ENCODE results near the gene HHIPL2. TPM values are rescaled to one million over a fixed set of nuclear protein-coding genes. Genes with fewer than 3 reads are reported as not detected.
A peak's percentile ranks its signal among the peaks of the same experiment; 100 is the strongest.

The HHIPL2 gene
- polyA plus RNA-seq, 1 of the 3 experiments (the other 2 are of a cell fraction) = 0.21 TPM

DNA sequence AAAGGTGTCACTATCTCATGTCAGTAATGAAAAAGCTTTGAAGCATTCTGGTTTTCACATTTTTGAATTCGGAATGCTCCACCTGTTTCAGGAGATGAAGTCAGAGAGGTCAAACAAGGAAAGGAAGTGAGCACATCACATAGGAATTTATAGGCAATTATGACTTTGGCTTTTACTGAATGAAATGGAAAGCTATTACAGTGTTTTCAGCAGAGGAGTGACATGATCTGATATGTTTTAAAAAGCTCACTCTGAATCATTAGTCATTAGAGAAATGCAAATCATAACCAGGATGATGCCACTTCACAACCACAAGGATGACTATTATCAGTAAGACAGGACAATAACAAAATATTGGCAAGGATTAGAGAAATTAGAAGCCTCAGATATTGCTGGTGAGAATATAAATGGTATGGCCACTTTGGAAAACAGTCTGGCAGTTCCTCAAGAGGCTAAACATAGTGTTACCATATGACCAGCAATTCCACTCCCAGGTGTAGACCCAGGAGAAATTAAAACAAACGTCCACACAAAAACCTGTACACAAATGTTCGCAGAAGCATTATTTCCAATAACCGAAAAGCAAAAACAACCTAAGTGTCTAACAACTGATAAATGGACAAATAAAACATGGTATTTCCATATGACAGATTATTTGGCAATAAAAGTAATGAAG, 34.3 kb upstream of the HHIPL2 start:
- H3K9me3 ChIP-seq = no peaks in the 10 kb centered on the region
- peaks cover 61 to 83% of the 10 kb centered on the region in 2 experiments for H3K36me3 ChIP-seq (replicated peaks in 1 of 2; ENCODE audit: control insufficient read depth in 1 of 2, insufficient read depth in 2 of 2, low read length in 1 of 2)
- H3K27ac ChIP-seq (ENCODE audit: low read depth in 2 of 2, low read length in 1 of 2) = peak overlapping the region in 1 of 2 experiments; percentile 33; a peak in 2 of 4 replicates
- DNase-seq = no peak
- TF ChIP-seq TEAD4 (IDR thresholded peaks at IDR 0.05; ENCODE audit: borderline replicate concordance, insufficient read depth) (no peak), FOSL2 (IDR thresholded peaks at IDR 0.05; ENCODE audit: borderline replicate concordance, low read depth) (0 out of 2 replicates have a peak, but pooled peaks have one; percentile 22), JUND (IDR thresholded peaks at IDR 0.05) (peak; percentile 35; the same call in 1 of the 2 replicates)
- TF ChIP-seq, protein P1, sequence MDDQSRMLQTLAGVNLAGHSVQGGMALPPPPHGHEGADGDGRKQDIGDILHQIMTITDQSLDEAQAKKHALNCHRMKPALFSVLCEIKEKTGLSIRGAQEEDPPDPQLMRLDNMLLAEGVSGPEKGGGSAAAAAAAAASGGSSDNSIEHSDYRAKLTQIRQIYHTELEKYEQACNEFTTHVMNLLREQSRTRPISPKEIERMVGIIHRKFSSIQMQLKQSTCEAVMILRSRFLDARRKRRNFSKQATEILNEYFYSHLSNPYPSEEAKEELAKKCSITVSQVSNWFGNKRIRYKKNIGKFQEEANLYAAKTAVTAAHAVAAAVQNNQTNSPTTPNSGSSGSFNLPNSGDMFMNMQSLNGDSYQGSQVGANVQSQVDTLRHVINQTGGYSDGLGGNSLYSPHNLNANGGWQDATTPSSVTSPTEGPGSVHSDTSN (IDR thresholded peaks at IDR 0.05) = 0 out of 2 replicates have a peak, but pooled peaks have one; percentile 5
- 85% methylated on average over 4 of the region's 4 CpGs for WGBS (ENCODE audit: low lambda C conversion rate)
- peaks cover 76% of the 10 kb centered on the region; the same call in 1 of the 2 replicates for H3K79me2 ChIP-seq (ENCODE audit: insufficient read depth)
- peaks cover 0 to 8% of the 10 kb centered on the region in 2 experiments; a peak in 2 of 4 replicates for H3K4me1 ChIP-seq (ENCODE audit: control insufficient read depth in 1 of 2, insufficient read depth in 2 of 2, low read depth in 1 of 2, low read length in 1 of 2)
- CTCF ChIA-PET = interaction anchor here (0.6 to 1.4 kb wide), 2 partner anchors 21 to 127 kb away, joined by 3 read pairs; no protein-coding TSS in a partner anchor
- no peak overlapping the region for H3K9ac ChIP-seq
- H3K4me2 ChIP-seq = no peak overlapping the region
- no peak overlapping the region for H3K4me3 ChIP-seq (ENCODE audit: low read depth in 2 of 2, low read length in 1 of 2)
- H3K27me3 ChIP-seq (ENCODE audit: insufficient read depth) = no peaks in the 10 kb centered on the region
- POLR2A ChIA-PET = no interaction called here
- peaks cover 10% of the 10 kb centered on the region for H3F3A ChIP-seq (replicated peaks; ENCODE audit: insufficient read depth)
- no peak overlapping the region for H2AFZ ChIP-seq (ENCODE audit: low read depth)
- no peaks in the 10 kb centered on the region for H4K20me1 ChIP-seq (ENCODE audit: insufficient read depth)
- no peaks in the 10 kb centered on the region for H3K9me2 ChIP-seq

DNA sequence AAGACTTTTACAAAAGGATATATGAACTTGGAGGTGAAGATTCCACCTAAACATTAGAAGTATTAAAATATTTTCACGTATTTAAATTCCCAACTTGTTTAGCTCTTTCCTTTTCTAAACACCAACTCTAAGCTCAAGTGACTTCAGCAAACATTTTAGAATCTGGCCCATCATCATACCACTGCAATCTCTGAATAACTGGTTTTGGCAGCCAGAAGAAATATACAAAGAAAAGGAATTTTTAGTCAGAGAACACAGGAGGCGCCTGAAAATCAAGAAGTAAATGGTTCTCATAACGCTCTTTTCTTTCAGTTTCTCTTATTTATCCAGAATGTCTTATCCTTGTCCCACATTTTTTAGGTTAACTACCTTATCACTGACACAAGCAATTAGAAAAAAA, 31.4 kb upstream of the HHIPL2 start:
- H3K36me3 ChIP-seq (replicated peaks in 1 of 2; ENCODE audit: control insufficient read depth in 1 of 2, insufficient read depth in 2 of 2, low read length in 1 of 2) = peaks cover 47 to 83% of the 10 kb centered on the region in 2 experiments
- peaks cover 0 to 8% of the 10 kb centered on the region in 2 experiments; a peak in 2 of 4 replicates for H3K4me1 ChIP-seq (ENCODE audit: control insufficient read depth in 1 of 2, insufficient read depth in 2 of 2, low read depth in 1 of 2, low read length in 1 of 2)
- ChIA-PET POLR2A (no interaction called here), CTCF (interaction anchor here (0.6 kb wide), 1 partner anchor 9 kb away, joined by 3 read pairs; no protein-coding TSS in a partner anchor)
- no peak overlapping the region for H2AFZ ChIP-seq (ENCODE audit: low read depth)
- H3K9ac ChIP-seq = no peak overlapping the region
- WGBS (ENCODE audit: low lambda C conversion rate) = 93% methylated on average over 3 of the region's 3 CpGs
- H3K9me2 ChIP-seq = no peaks in the 10 kb centered on the region
- H3K27me3 ChIP-seq (ENCODE audit: insufficient read depth) = no peaks in the 10 kb centered on the region
- H3K4me3 ChIP-seq (ENCODE audit: low read depth in 2 of 2, low read length in 1 of 2) = no peak overlapping the region
- H3K79me2 ChIP-seq (ENCODE audit: insufficient read depth) = peaks cover 46% of the 10 kb centered on the region; the same call in 1 of the 2 replicates
- H3K27ac ChIP-seq (ENCODE audit: low read depth in 2 of 2, low read length in 1 of 2) = no peak overlapping the region
- no peak overlapping the region for H3K4me2 ChIP-seq
- H3K9me3 ChIP-seq = no peaks in the 10 kb centered on the region
- no peaks in the 10 kb centered on the region for H4K20me1 ChIP-seq (ENCODE audit: insufficient read depth)
- H3F3A ChIP-seq (replicated peaks; ENCODE audit: insufficient read depth) = peaks cover 10% of the 10 kb centered on the region
- TF ChIP-seq NRF1 (IDR thresholded peaks at IDR 0.05; ENCODE audit: low read depth, low read length) (no peak), RCOR1 (IDR thresholded peaks at IDR 0.05; ENCODE audit: low read length) (no peak), SMC3 (IDR thresholded peaks at IDR 0.05; ENCODE audit: low read depth, low read length) (no peak), FOSL2 (IDR thresholded peaks at IDR 0.05; ENCODE audit: borderline replicate concordance, low read depth) (no peak)
- TF ChIP-seq, protein P2, sequence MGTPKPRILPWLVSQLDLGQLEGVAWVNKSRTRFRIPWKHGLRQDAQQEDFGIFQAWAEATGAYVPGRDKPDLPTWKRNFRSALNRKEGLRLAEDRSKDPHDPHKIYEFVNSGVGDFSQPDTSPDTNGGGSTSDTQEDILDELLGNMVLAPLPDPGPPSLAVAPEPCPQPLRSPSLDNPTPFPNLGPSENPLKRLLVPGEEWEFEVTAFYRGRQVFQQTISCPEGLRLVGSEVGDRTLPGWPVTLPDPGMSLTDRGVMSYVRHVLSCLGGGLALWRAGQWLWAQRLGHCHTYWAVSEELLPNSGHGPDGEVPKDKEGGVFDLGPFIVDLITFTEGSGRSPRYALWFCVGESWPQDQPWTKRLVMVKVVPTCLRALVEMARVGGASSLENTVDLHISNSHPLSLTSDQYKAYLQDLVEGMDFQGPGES (IDR thresholded peaks at IDR 0.05; ENCODE audit: low read depth, low read length) = no peak
- DNase-seq = no peak

Data from SK-N-SH (cell line).